IPS-18a (cell line): ENCODE results near the gene MMP25.

Experiments
- H3K27ac ChIP-seq: one replicate; pipeline ENCODE4 v1.5.1; 2013; ENCODE audit warnings: low read length
- H3K27me3 ChIP-seq: one replicate; pipeline ENCODE4 v1.6.1; 2013; ENCODE audit warnings: mild to moderate bottlenecking, low read length; ENCODE audit not compliant: control insufficient read depth, insufficient read depth
- H3K36me3 ChIP-seq: one replicate; pipeline ENCODE4 v1.6.1; 2013; ENCODE audit warnings: low read depth, low read length; ENCODE audit not compliant: control insufficient read depth
- H3K4me1 ChIP-seq: one replicate; pipeline ENCODE4 v1.6.1; 2013; ENCODE audit warnings: low read depth, low read length; ENCODE audit not compliant: control insufficient read depth
- H3K4me3 ChIP-seq: one replicate; pipeline ENCODE4 v1.5.1; 2013; ENCODE audit warnings: low read length
- H3K9ac ChIP-seq: one replicate; pipeline ENCODE4 v1.6.1; 2013; ENCODE audit warnings: mild to moderate bottlenecking, low read length, moderate library complexity
- H3K9me3 ChIP-seq: one replicate; pipeline ENCODE4 v1.6.1; 2013; ENCODE audit warnings: low read depth, low read length; ENCODE audit not compliant: control insufficient read depth

MMP25 gene

DNA sequence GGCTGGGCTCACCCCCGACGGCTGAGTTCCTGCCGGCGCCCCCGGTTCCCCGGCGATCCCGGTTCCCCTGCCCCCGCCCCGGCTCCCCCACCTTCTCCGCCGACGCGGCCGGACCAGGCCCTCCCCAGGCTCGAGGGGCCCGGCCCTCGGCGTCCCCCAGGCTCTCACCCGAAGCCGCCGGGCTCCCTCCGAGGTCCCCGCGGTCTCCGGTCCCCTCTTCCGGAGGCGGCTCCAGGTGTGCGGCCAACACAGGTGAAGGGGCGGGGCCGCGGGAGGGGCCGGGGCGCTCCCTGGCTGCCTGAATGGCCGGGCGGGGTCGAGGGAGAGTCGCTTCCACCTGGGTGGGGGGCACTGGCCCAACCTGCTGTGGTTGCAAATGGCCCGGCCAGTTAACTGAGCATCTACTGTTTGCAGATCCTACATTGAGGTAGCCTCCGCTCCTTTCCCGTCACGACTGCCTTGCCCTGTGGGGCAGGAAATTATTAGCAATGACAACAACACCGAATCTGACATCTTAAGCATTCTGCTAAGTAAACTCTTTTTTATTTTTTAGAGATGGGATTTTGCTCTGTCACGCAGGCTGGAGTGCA is 9.5 kb upstream of the MMP25 start, which contains the start of gene BICDL2:
TSS of gene BICDL2 (minus strand) at position 219 of the 590 bp plus-strand sequence. CDS start 1,448 bp downstream, outside the sequence.
- peak within 1 kb of the TSS; percentile 61 for H3K4me3 ChIP-seq
- no peaks in the 10 kb centered on the region for H3K9me3 ChIP-seq
- no peaks in the 10 kb centered on the region for H3K4me1 ChIP-seq
- H3K36me3 ChIP-seq, result no peaks in the 10 kb centered on the region
- H3K27ac ChIP-seq, result no peak within 1 kb of the TSS
- peaks cover 38% of the 10 kb centered on the region for H3K27me3 ChIP-seq
- H3K9ac ChIP-seq, result no peak within 1 kb of the TSS

DNA sequence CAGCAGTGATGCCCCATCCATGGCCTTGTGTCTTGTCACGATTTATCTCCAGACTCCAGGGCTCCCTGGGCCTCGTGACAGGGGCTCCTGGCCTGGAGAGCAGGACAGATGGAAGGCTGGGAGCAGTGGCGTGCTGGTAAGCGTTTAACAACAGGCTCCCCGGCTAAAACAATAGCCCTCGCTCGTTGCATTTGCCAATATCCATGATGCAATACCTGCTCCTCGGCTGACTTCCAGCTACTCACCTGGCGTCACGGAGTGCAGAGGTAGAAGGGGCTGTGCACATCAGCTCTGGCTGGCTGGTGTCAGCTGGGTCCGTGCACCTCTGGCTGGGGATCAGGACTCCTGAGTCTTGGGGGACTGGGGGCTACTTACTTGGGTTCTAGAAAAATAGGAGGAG is 8.1 kb upstream of the MMP25 start:
- H3K27ac ChIP-seq, result no peak overlapping the region
- H3K4me3 ChIP-seq, result no peak overlapping the region
- peaks cover 38% of the 10 kb centered on the region for H3K27me3 ChIP-seq
- no peaks in the 10 kb centered on the region for H3K4me1 ChIP-seq
- H3K36me3 ChIP-seq, result no peaks in the 10 kb centered on the region
- no peaks in the 10 kb centered on the region for H3K9me3 ChIP-seq
- no peak overlapping the region for H3K9ac ChIP-seq

DNA sequence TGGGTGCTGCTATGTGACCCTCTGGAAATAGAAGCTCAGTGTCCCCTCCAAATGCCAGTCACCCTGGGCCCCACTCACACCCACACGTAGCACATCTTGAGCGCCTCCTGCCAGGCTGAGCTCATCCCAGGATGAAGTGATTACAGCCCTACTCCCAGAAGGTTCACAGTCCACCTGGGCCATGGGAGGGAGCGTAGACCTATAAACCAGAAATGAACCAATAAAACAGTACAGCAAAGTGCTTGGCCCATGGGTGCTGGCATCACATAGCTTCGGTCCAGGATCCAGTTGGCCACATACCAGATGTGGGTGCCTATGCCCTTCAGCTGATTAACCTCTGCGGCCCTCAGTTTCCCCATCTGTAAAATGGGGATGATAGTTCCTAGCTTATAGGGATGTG is 7.5 kb upstream of the MMP25 start:
- H3K27me3 ChIP-seq, result peaks cover 38% of the 10 kb centered on the region
- H3K4me1 ChIP-seq, result no peaks in the 10 kb centered on the region
- H3K9ac ChIP-seq, result no peak overlapping the region
- H3K9me3 ChIP-seq, result no peaks in the 10 kb centered on the region
- H3K4me3 ChIP-seq, result no peak overlapping the region
- no peaks in the 10 kb centered on the region for H3K36me3 ChIP-seq
- no peak overlapping the region for H3K27ac ChIP-seq

DNA sequence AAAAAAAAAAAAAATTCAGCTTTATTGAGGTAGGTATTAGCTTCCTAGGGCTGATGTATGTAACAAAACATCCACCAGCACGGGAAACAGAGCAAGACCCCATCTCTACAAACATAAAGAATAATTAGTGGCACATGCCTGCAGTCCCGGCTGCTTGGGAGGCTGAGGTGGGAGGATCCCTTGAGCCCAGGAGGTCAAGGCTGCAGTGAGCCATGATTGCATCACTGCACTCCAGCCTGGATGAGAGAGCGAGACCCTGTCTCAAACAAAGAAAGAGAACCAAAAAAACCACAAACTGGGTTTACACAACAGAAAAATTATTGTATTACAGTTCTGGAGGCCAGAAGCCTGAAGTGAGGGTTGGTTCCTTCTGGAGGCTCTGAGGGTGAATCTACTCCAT is 4.0 kb upstream of the MMP25 start:
- H3K9me3 ChIP-seq, result no peaks in the 10 kb centered on the region

DNA sequence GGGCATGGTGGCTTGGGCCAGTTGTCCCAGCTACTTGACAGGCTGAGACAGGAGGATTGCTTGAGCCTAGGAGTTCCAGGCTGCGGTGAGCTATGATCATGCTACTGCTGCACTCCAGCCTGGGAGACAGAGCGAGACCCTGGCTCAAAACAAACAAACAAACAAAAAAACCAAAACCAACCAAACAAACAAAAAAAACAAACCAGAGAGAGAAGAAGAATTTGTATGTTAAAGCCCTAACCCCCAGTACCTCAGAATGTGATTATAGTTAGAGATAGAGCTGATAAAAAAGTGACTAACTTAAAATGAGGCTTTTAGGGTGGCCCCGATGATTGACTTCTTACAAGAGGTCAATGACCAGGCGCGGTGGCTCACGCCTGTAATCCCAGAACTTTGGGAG is 1.7 kb upstream of the MMP25 start:
- no peaks in the 10 kb centered on the region for H3K4me1 ChIP-seq
- H3K36me3 ChIP-seq, result no peaks in the 10 kb centered on the region
- H3K4me3 ChIP-seq, result peak overlapping the region; percentile 70
- no peaks in the 10 kb centered on the region for H3K9me3 ChIP-seq
- H3K27ac ChIP-seq, result no peak overlapping the region
- peaks cover 39% of the 10 kb centered on the region for H3K27me3 ChIP-seq
- no peak overlapping the region for H3K9ac ChIP-seq

More for the DNA sequence above, 4.0 kb upstream of the MMP25 start:
- Histone ChIP-seq H3K4me1 (no peaks in the 10 kb centered on the region), H3K27me3 (peaks cover 35% of the 10 kb centered on the region), H3K27ac (no peak overlapping the region), H3K36me3 (no peaks in the 10 kb centered on the region), H3K9ac (no peak overlapping the region), H3K4me3 (no peak overlapping the region)

DNA sequence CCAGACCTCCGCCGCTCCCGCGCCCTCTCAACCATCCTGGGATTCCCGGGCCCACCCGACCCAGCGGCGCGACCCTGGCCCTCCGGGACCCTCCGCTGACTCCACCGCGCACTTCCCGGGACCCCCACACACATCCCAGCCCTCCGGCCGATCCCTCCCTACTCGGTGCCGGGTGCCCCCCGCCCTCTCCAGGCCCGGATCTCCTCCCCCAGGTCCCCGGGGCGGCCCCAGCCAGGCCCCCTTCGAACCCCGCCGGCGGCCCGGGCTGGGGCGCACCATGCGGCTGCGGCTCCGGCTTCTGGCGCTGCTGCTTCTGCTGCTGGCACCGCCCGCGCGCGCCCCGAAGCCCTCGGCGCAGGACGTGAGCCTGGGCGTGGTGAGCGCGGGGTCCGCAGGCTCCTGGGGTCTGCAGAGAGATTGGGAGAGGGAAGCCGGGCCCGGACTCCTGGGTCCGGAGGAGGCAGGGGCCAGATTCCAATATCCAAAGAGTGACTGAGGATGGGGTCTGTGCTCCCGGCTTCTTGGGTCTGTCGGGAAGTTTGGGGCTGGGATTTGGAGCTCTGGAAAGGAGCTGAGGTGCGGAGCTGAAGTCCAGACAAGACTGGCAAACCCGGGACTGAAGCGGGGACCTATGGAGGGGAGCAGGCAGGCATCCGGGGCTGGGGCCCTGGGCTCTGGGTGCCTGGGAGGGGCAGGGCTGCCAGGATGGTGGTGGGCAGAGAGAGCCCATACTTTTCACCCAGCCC is 453 bp downstream of the MMP25 start:
- Histone ChIP-seq H3K4me1 (no peaks in the 10 kb centered on the region), H3K36me3 (no peaks in the 10 kb centered on the region), H3K27me3 (peaks cover 39% of the 10 kb centered on the region), H3K9ac (peak overlapping the region; percentile 42), H3K27ac (no peak overlapping the region), H3K4me3 (peak overlapping the region; percentile 70), H3K9me3 (no peaks in the 10 kb centered on the region)

DNA sequence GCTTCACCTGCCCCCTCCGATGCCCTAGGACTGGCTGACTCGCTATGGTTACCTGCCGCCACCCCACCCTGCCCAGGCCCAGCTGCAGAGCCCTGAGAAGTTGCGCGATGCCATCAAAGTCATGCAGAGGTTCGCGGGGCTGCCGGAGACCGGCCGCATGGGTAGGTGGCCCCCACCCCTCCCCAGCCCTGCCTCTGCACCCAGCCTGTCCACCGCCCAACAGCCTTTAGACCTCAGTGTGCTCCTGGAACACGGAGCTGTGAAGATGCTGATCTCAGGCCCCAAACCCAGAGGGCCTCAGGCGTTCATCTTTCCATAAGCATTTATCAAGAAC is 993 bp downstream of the MMP25 start:
- Histone ChIP-seq H3K9me3 (no peaks in the 10 kb centered on the region), H3K27me3 (peaks cover 39% of the 10 kb centered on the region), H3K9ac (peak overlapping the region; percentile 42), H3K4me1 (no peaks in the 10 kb centered on the region), H3K27ac (no peak overlapping the region), H3K4me3 (peak overlapping the region; percentile 70), H3K36me3 (no peaks in the 10 kb centered on the region)

DNA sequence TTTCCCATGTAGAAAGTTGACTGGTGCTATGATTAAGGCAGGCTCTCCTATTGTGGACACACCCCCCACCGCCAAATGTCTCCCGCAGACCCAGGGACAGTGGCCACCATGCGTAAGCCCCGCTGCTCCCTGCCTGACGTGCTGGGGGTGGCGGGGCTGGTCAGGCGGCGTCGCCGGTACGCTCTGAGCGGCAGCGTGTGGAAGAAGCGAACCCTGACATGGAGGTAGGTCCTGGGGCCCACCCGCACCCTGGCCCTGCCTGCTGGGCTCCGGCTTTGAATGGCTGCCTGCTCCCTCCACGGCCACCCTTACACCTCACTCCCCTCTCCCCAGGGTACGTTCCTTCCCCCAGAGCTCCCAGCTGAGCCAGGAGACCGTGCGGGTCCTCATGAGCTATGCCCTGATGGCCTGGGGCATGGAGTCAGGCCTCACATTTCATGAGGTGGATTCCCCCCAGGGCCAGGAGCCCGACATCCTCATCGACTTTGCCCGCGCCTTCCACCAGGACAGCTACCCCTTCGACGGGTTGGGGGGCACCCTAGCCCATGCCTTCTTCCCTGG is 3.6 kb downstream of the MMP25 start:
- Histone ChIP-seq H3K27me3 (peaks cover 27% of the 10 kb centered on the region), H3K27ac (no peak overlapping the region), H3K4me1 (no peaks in the 10 kb centered on the region), H3K9ac (no peak overlapping the region), H3K4me3 (no peak overlapping the region), H3K9me3 (no peaks in the 10 kb centered on the region), H3K36me3 (no peaks in the 10 kb centered on the region)

DNA sequence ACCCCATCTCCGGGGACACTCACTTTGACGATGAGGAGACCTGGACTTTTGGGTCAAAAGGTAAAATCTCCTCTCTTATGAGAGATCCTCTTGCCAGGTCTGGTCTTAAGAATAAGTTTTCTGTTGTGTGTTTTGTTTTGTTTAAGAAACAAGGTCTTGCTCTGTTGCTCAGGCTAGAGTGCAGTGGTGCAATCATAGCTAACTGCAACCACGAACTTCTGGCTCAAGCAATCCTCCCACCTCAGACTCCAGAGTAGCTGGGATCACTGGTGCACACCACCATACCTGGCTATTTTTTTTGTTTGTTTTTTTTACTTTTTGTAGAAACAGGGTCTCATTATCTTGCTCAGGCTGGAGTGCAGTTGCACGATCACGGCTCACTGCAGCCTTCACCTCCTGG is 4.1 kb downstream of the MMP25 start:
- Histone ChIP-seq H3K9me3 (no peaks in the 10 kb centered on the region), H3K9ac (no peak overlapping the region), H3K4me1 (peaks cover 1% of the 10 kb centered on the region), H3K4me3 (no peak overlapping the region), H3K36me3 (no peaks in the 10 kb centered on the region), H3K27ac (no peak overlapping the region), H3K27me3 (peaks cover 24% of the 10 kb centered on the region)

DNA sequence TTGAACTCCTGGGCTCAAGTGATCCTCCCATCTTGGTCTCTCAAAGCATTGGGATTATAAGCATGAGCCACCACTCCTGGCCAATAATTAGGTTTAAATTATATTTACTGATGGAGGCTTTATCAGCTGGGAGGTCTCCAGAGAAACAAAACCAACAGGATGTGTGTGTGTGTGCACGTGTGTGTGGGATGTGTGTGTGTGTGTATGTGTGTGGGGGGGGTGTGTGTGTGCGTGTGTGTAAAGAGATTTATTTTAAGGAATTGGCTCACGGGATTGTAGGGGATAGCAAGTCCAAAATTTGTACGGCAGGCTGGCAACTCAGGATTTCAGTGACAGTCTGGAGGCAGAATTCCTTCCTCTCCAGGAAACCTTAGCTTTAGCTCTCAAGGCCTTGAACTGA is 4.6 kb downstream of the MMP25 start:
- Histone ChIP-seq H3K36me3 (no peaks in the 10 kb centered on the region), H3K27me3 (peaks cover 24% of the 10 kb centered on the region), H3K9me3 (no peaks in the 10 kb centered on the region)

DNA sequence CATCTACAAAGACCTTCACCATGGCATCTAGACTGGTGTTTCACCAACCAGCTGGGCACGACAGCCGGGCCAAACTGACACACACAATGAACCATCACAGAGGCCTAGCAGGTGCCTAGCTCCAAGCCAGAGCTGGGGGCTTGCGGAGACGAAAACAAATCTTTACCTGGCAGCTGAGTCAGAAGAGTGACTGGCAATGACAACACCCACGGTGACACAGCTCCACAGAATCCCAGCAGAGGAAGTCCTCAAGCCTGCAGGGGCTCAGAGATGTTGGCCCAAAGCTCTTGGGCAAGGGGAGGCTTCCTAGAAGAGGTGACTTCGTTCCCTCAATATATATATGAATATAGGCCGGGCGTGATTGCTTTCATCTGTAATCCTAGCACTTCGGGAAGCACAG is 5.1 kb downstream of the MMP25 start:
- H3K9me3 ChIP-seq, result no peaks in the 10 kb centered on the region
- H3K27me3 ChIP-seq, result peaks cover 24% of the 10 kb centered on the region
- no peak overlapping the region for H3K27ac ChIP-seq

More for the DNA sequence above, 4.6 kb downstream of the MMP25 start:
- no peak overlapping the region for H3K4me3 ChIP-seq
- no peak overlapping the region for H3K27ac ChIP-seq
- H3K9ac ChIP-seq, result no peak overlapping the region
- H3K4me1 ChIP-seq, result peaks cover 4% of the 10 kb centered on the region

More for the DNA sequence above, 5.1 kb downstream of the MMP25 start:
- H3K9ac ChIP-seq, result no peak overlapping the region
- H3K4me3 ChIP-seq, result no peak overlapping the region
- no peaks in the 10 kb centered on the region for H3K36me3 ChIP-seq
- peaks cover 4% of the 10 kb centered on the region for H3K4me1 ChIP-seq
